ENCODE results near the gene TRIM25.

TRIM25 gene

GRCh38 chr17:56863974-56864373 is 49.9 kb downstream of the TRIM25 start (continued):
- no peak for TF ChIP-seq ZNF350 (tag by site-specific recombination; IDR thresholded peaks at IDR 0.05)

GRCh38 chr17:56861899-56862298 is 52.0 kb downstream of the TRIM25 start:
- ChIA-PET POLR2A (no interaction called here), CTCF (interaction anchor here (1.0 kb wide), 1 partner anchor 17 kb away, joined by 3 read pairs; no protein-coding TSS in a partner anchor)
- Histone ChIP-seq H3K4me3 (ENCODE audit: low read depth, low read length) (no peak overlapping the region), H3K36me3 (ENCODE audit: control insufficient read depth in 2 of 2, insufficient read depth in 1 of 2, low read length in 2 of 2) (peaks cover 62 to 63% of the 10 kb centered on the region in 2 experiments), H3K9me3 (ENCODE audit: control insufficient read depth, insufficient read depth, low read depth, low read length) (no peaks in the 10 kb centered on the region), H3K27ac (ENCODE audit: extremely low read depth, low read depth, low read length) (no peak overlapping the region), H3K4me1 (ENCODE audit: control insufficient read depth, insufficient read depth, low read length) (no peaks in the 10 kb centered on the region)
- TF ChIP-seq HOXD13 (CRISPR knock-in tag; IDR thresholded peaks at IDR 0.05; ENCODE audit: borderline replicate concordance) (no peak), ZNF585B (tag by site-specific recombination; IDR thresholded peaks at IDR 0.05) (no peak), OSR2 (tag by site-specific recombination; IDR thresholded peaks at IDR 0.05) (no peak), YY1 (tag by site-specific recombination; IDR thresholded peaks at IDR 0.05) (no peak), ZNF404 (tag by site-specific recombination; IDR thresholded peaks at IDR 0.05) (no peak), ZFP37 (tag by site-specific recombination; IDR thresholded peaks at IDR 0.05) (no peak), ZNF354C (tag by site-specific recombination; IDR thresholded peaks at IDR 0.05; ENCODE audit: borderline replicate concordance, low read depth) (no peak)

DNA sequence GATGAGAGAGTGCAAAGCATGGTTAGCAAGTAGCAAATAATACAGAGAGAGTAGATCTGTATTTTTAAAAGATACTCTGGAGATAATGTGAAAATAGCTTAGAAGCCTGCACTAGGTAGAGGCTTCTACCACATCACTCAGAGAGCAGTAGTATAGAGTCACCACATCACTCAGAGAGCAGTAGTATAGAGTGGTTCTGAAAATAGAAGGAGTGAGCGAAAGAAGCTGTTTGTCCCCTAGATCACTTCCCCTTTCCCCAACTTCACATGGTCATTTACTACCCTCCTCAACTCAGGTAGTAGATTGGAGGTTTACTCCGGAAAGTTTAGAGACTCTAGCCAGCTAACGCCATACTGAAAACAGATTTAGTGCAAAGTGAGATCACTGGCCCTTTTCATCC is 62.8 kb downstream of the TRIM25 start:
- H3K4me3 ChIP-seq (ENCODE audit: low read depth, low read length): no peak overlapping the region
- no peaks in the 10 kb centered on the region for H3K4me1 ChIP-seq (ENCODE audit: control insufficient read depth, insufficient read depth, low read length)
- no peak overlapping the region for H3K27ac ChIP-seq (ENCODE audit: extremely low read depth, low read depth, low read length)
- ChIA-PET CTCF (interaction anchor here (0.5 to 1.1 kb wide), 2 partner anchors 32 to 1148 kb away, joined by 3 to 4 read pairs; no protein-coding TSS in a partner anchor), POLR2A (interaction anchor here (0.7 kb wide), 1 partner anchor 21 kb away, joined by 3 read pairs; no protein-coding TSS in a partner anchor)
- no peaks in the 10 kb centered on the region for H3K9me3 ChIP-seq (ENCODE audit: control insufficient read depth, insufficient read depth, low read depth, low read length)
- peaks cover 68 to 73% of the 10 kb centered on the region in 2 experiments for H3K36me3 ChIP-seq (ENCODE audit: control insufficient read depth in 2 of 2, insufficient read depth in 1 of 2, low read length in 2 of 2)
- TF ChIP-seq ZNF140 (tag by site-specific recombination; IDR thresholded peaks at IDR 0.05) (no peak), ZNF169 (tag by site-specific recombination; IDR thresholded peaks at IDR 0.05) (no peak), KLF16 (tag by site-specific recombination; IDR thresholded peaks at IDR 0.05) (no peak), ZNF155 (tag by site-specific recombination; IDR thresholded peaks at IDR 0.05) (no peak), ZNF223 (tag by site-specific recombination; IDR thresholded peaks at IDR 0.05) (no peak), ZNF174 (tag by site-specific recombination; IDR thresholded peaks at IDR 0.05) (no peak), FEZF1 (tag by site-specific recombination; IDR thresholded peaks at IDR 0.05) (no peak), SP7 (tag by site-specific recombination; IDR thresholded peaks at IDR 0.05) (no peak), ZNF24 (tag by site-specific recombination; IDR thresholded peaks at IDR 0.05) (no peak), ZBTB44 (tag by site-specific recombination; IDR thresholded peaks at IDR 0.05) (no peak), ZNF670 (tag by site-specific recombination; IDR thresholded peaks at IDR 0.05; ENCODE audit: low read depth) (no peak), ZNF654 (tag by site-specific recombination; IDR thresholded peaks at IDR 0.05; ENCODE audit: low read depth) (no peak), ZXDB (tag by site-specific recombination; IDR thresholded peaks at IDR 0.05) (no peak), ZNF561 (tag by site-specific recombination; IDR thresholded peaks at IDR 0.05; ENCODE audit: borderline replicate concordance) (no peak), SP3 (tag by site-specific recombination; IDR thresholded peaks at IDR 0.05) (no peak), ZSCAN16 (tag by site-specific recombination; IDR thresholded peaks at IDR 0.05) (no peak), ZBTB21 (tag by site-specific recombination; IDR thresholded peaks at IDR 0.05) (no peak)
- TF ChIP-seq, protein P1, sequence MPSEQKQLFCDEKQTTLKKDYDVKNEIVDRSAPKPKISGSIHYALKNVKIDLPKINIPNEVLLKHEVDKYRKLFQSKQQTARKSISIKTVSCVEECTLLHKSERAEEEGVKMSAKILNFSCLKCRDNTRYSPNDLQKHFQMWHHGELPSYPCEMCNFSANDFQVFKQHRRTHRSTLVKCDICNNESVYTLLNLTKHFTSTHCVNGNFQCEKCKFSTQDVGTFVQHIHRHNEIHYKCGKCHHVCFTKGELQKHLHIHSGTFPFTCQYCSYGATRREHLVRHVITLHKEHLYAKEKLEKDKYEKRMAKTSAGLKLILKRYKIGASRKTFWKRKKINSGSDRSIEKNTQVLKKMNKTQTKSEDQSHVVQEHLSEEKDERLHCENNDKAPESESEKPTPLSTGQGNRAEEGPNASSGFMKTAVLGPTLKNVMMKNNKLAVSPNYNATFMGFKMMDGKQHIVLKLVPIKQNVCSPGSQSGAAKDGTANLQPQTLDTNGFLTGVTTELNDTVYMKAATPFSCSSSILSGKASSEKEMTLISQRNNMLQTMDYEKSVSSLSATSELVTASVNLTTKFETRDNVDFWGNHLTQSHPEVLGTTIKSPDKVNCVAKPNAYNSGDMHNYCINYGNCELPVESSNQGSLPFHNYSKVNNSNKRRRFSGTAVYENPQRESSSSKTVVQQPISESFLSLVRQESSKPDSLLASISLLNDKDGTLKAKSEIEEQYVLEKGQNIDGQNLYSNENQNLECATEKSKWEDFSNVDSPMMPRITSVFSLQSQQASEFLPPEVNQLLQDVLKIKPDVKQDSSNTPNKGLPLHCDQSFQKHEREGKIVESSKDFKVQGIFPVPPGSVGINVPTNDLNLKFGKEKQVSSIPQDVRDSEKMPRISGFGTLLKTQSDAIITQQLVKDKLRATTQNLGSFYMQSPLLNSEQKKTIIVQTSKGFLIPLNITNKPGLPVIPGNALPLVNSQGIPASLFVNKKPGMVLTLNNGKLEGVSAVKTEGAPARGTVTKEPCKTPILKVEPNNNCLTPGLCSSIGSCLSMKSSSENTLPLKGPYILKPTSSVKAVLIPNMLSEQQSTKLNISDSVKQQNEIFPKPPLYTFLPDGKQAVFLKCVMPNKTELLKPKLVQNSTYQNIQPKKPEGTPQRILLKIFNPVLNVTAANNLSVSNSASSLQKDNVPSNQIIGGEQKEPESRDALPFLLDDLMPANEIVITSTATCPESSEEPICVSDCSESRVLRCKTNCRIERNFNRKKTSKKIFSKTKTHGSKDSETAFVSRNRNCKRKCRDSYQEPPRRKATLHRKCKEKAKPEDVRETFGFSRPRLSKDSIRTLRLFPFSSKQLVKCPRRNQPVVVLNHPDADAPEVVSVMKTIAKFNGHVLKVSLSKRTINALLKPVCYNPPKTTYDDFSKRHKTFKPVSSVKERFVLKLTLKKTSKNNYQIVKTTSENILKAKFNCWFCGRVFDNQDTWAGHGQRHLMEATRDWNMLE (tag by site-specific recombination; conservative IDR thresholded peaks at IDR 0.05; ENCODE audit: low read depth): no peak
- TF ChIP-seq, protein P2, sequence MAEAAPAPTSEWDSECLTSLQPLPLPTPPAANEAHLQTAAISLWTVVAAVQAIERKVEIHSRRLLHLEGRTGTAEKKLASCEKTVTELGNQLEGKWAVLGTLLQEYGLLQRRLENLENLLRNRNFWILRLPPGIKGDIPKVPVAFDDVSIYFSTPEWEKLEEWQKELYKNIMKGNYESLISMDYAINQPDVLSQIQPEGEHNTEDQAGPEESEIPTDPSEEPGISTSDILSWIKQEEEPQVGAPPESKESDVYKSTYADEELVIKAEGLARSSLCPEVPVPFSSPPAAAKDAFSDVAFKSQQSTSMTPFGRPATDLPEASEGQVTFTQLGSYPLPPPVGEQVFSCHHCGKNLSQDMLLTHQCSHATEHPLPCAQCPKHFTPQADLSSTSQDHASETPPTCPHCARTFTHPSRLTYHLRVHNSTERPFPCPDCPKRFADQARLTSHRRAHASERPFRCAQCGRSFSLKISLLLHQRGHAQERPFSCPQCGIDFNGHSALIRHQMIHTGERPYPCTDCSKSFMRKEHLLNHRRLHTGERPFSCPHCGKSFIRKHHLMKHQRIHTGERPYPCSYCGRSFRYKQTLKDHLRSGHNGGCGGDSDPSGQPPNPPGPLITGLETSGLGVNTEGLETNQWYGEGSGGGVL (tag by site-specific recombination; IDR thresholded peaks at IDR 0.05): no peak
